OCI-LY7 (cell line): ENCODE data around the gene NFATC4. TPM values are rescaled to one million over a fixed set of nuclear protein-coding genes. Genes with fewer than 3 reads are reported as not detected.

Experiments used
- BruUV-seq: library from RNA; stranded (reverse); fragments of 400-500 nt; replicated peaks from 2 replicates; lab custom pipeline; 2021; lab: Mats Ljungman, UMichigan
- CTCF ChIA-PET: fragments of 300-600 bp; sonication (Branson Sonifier 250); formaldehyde crosslinking; loops from one replicate; lab custom pipeline; 2022; ENCODE audit warnings: antibody characterized with exemption; ENCODE audit not compliant: unreplicated experiment; lab: Charles Lee
- POLR2A ChIA-PET: fragments of 300-600 bp; sonication (Branson Sonifier 250); formaldehyde crosslinking; loops from one replicate; lab custom pipeline; 2022; ENCODE audit warnings: antibody characterized with exemption; lab: Charles Lee
- DNase-seq: peaks from one replicate; pipeline ENCODE4 v3.0.0-alpha.2; 2015; ENCODE audit warnings: low spot score
- H2AFZ ChIP-seq: fragments of 200-600 bp; sonication (generic), shearing (Covaris generic); 2 replicates; pipeline ENCODE4 v1.6.1; 2014; ENCODE audit warnings: mild to moderate bottlenecking, antibody characterized with exemption, low read length, moderate library complexity
- H3K27ac ChIP-seq: fragments of 200-600 bp; sonication (generic); 2 replicates; pipeline ENCODE4 v1.5.1; 2014; ENCODE audit warnings: mixed run types, low read depth, mild to moderate bottlenecking, moderate library complexity, low read length, inconsistent platforms; ENCODE audit not compliant: poor library complexity, severe bottlenecking
- H3K36me3 ChIP-seq: fragments of 200-600 bp; sonication (generic); 2 replicates; pipeline ENCODE4 v1.6.1; 2014; ENCODE audit warnings: mild to moderate bottlenecking, antibody characterized with exemption, low read length, moderate library complexity, mixed read lengths; ENCODE audit not compliant: insufficient read depth
- H3K4me1 ChIP-seq: fragments of 200-600 bp; sonication (generic); 2 replicates; pipeline ENCODE4 v1.5.1; 2014; ENCODE audit warnings: mild to moderate bottlenecking, low read length; ENCODE audit not compliant: insufficient read depth, poor library complexity, severe bottlenecking
- H3K4me2 ChIP-seq: fragments of 200-600 bp; sonication (generic); 2 replicates; pipeline ENCODE4 v1.6.1; 2014; ENCODE audit warnings: mild to moderate bottlenecking, low read length
- H3K4me3 ChIP-seq: fragments of 200-600 bp; sonication (generic); 2 replicates; pipeline ENCODE4 v1.5.1; 2014; ENCODE audit warnings: mild to moderate bottlenecking, low read depth, low read length; ENCODE audit not compliant: poor library complexity, severe bottlenecking
- H3K79me2 ChIP-seq: fragments of 200-600 bp; sonication (generic); 2 replicates; pipeline ENCODE4 v1.6.1; 2016; ENCODE audit warnings: low read depth, mild to moderate bottlenecking, low read length, moderate library complexity, mixed read lengths; ENCODE audit not compliant: insufficient read depth
- H3K9me2 ChIP-seq: fragments of 200-600 bp; sonication (generic); 2 replicates; pipeline ENCODE4 v1.6.1; 2016; ENCODE audit warnings: mild to moderate bottlenecking, low read length, mixed read lengths; ENCODE audit not compliant: insufficient read depth
- H3K9me3 ChIP-seq: fragments of 200-600 bp; sonication (generic); 2 replicates; pipeline ENCODE4 v1.6.1; 2014; ENCODE audit warnings: mild to moderate bottlenecking, mixed run types, low read length, mixed read lengths
- H4K20me1 ChIP-seq: fragments of 200-600 bp; sonication (generic); 2 replicates; pipeline ENCODE4 v1.6.1; 2014; ENCODE audit warnings: mild to moderate bottlenecking, antibody characterized with exemption, low read length, moderate library complexity, mixed read lengths; ENCODE audit not compliant: insufficient read depth
- CTCF ChIP-seq: fragments of 200-600 bp; sonication (generic); conservative IDR thresholded peaks from 2 replicates; pipeline ENCODE4 v1.5.1; 2014; ENCODE audit warnings: mild to moderate bottlenecking, antibody characterized with exemption, low read length, moderate library complexity, mixed read lengths
- EZH2phosphoT487 ChIP-seq: fragments of 200-600 bp; sonication (generic); IDR thresholded peaks from 2 replicates; pipeline ENCODE4 v1.6.1; 2018; ENCODE audit warnings: low read depth, borderline replicate concordance, mild to moderate bottlenecking, mixed run types, antibody characterized with exemption, low read length, moderate library complexity, mixed read lengths
- intact Hi-C: fragments of 100-400 bp; cut with micrococcal nuclease; formaldehyde crosslinking; loops from one replicate; pipeline ENCODE4 v1.10.0; 2022; ENCODE audit not compliant: unreplicated experiment
- total RNA-seq, 2 experiments: library from RNA; depleted of rRNA in 1 of 2; stranded (reverse); fragments of >200 nt in 1 of 2; shearing (Covaris generic) in 1 of 2; gene quantifications; 2 replicates each; pipeline ENCODE4 v1.2.3, GENCODE V29; 2014 to 2022

Gene NFATC4
- total RNA-seq, 2 experiments from 2014 or later: 72.2 to 96.6 TPM

DNA sequence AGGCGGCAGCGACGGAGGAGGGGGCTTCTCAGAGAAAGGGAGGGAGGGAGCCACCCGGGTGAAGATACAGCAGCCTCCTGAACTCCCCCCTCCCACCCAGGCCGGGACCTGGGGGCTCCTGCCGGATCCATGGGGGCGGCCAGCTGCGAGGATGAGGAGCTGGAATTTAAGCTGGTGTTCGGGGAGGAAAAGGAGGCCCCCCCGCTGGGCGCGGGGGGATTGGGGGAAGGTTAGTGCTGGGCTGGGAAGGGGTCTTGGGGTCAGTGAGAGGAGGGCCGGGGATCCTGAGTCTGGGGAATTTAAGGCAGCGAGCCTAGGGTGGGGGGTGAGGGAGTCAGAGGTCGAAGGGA lies 203 bp downstream of the NFATC4 start:
- H3K79me2 ChIP-seq: peaks cover 3% of the 10 kb centered on the region; the same call in 1 of the 2 replicates
- no peaks in the 10 kb centered on the region for H3K9me2 ChIP-seq
- H3K27ac ChIP-seq: peak overlapping the region; percentile 93
- H3K36me3 ChIP-seq: 0 out of 2 replicates have a peak, but pooled peaks cover 5% of the 10 kb centered on the region
- DNase-seq: no peak
- H3K4me1 ChIP-seq: peaks cover 29% of the 10 kb centered on the region
- BruUV-seq: no TSS peak
- intact Hi-C loops: loop anchor here (5.0 to 10.0 kb wide), 2 partner anchors 171 to 803 kb away; partner anchors contain the start of genes AP1G2 and TM9SF1
- H4K20me1 ChIP-seq: no peaks in the 10 kb centered on the region
- ChIA-PET POLR2A (interaction anchor here (0.5 to 1.5 kb wide), 3 partner anchors 17 to 95 kb away, joined by 5 to 8 read pairs (median 5); no protein-coding TSS in a partner anchor), CTCF (interaction anchor here (1.0 kb wide), 1 partner anchor 63 kb away, joined by 4 read pairs; no protein-coding TSS in a partner anchor)
- TF ChIP-seq CTCF (no peak), EZH2phosphoT487 (no peak)
- H3K9me3 ChIP-seq: no peaks in the 10 kb centered on the region
- H2AFZ ChIP-seq: peak overlapping the region; percentile 92
- H3K4me3 ChIP-seq: peak overlapping the region; percentile 91
- H3K4me2 ChIP-seq: peak overlapping the region; percentile 99

GRCh38 chr14:24368562-24369252 lies 723 bp downstream of the NFATC4 start:
- intact Hi-C loops: loop anchor here (5.0 to 10.0 kb wide), 2 partner anchors 171 to 804 kb away; partner anchors contain the start of genes AP1G2 and TM9SF1
- peak overlapping the region; percentile 92; the same call in 1 of the 2 replicates for H2AFZ ChIP-seq
- peaks cover 29% of the 10 kb centered on the region for H3K4me1 ChIP-seq
- peak overlapping the region; percentile 99 for H3K4me2 ChIP-seq
- peak overlapping the region; percentile 93 for H3K27ac ChIP-seq
- no TSS peak for BruUV-seq
- DNase-seq: peak; percentile 53
- H3K9me3 ChIP-seq: no peaks in the 10 kb centered on the region
- H3K36me3 ChIP-seq: peaks cover 9% of the 10 kb centered on the region; the same call in 1 of the 2 replicates
- ChIA-PET POLR2A (interaction anchor here (0.8 to 1.5 kb wide), 2 partner anchors 16 to 63 kb away, joined by 5 to 8 read pairs; no protein-coding TSS in a partner anchor), CTCF (interaction anchor here (1.0 kb wide), 1 partner anchor 63 kb away, joined by 4 read pairs; no protein-coding TSS in a partner anchor)
- TF ChIP-seq EZH2phosphoT487 (no peak), CTCF (peak; percentile 55; the same call in 1 of the 2 replicates)
- H3K9me2 ChIP-seq: no peaks in the 10 kb centered on the region
- H3K4me3 ChIP-seq: peak overlapping the region; percentile 91
- peaks cover 3% of the 10 kb centered on the region; the same call in 1 of the 2 replicates for H3K79me2 ChIP-seq
- no peaks in the 10 kb centered on the region for H4K20me1 ChIP-seq
